H1 (cell line): ENCODE results near the gene MRPL16. TPM values are rescaled to one million over a fixed set of nuclear protein-coding genes. Genes with fewer than 3 reads are reported as not detected.

Experiments used
- CTCF ChIA-PET: fragments of 300-600 bp; sonication (Branson Sonifier 250); formaldehyde crosslinking; loops from one replicate; lab custom pipeline; 2021; ENCODE audit not compliant: partially characterized antibody; lab: Charles Lee
- POLR2A ChIA-PET: fragments of 300-600 bp; sonication (Branson Sonifier 250); formaldehyde crosslinking; loops from one replicate; lab custom pipeline; 2021; ENCODE audit warnings: inconsistent platforms; ENCODE audit not compliant: partially characterized antibody; lab: Charles Lee
- DNase-seq, 2 experiments: peaks; one replicate each; pipeline versions ENCODE4 v3.0.0 to v3.0.0-alpha.2; 2010 to 2022; ENCODE audit warnings: low spot score in 2 of 2, low read depth in 1 of 2, mixed read lengths in 1 of 2
- FAIRE-seq: peaks from 2 replicates; lab custom pipeline; 2011; peaks lifted over from hg19 to GRCh38; lab: Jason Lieb, UNC
- H2AFZ ChIP-seq: 2 replicates; pipeline ENCODE4 v1.8.1; 2012; ENCODE audit warnings: low read length, inconsistent platforms
- H2AK5ac ChIP-seq: 2 replicates; pipeline ENCODE4 v1.6.1; 2013; ENCODE audit warnings: low read depth, low read length
- H2BK120ac ChIP-seq: replicated peaks from 2 replicates; pipeline ENCODE3; 2013; ENCODE audit warnings: low read depth, low read length, inconsistent platforms
- H2BK12ac ChIP-seq: 2 replicates; pipeline ENCODE4 v1.6.1; 2013; ENCODE audit warnings: low read depth, low read length
- H2BK15ac ChIP-seq: 2 replicates; pipeline ENCODE4 v1.6.1; 2013; ENCODE audit warnings: low read length
- H2BK20ac ChIP-seq: 2 replicates; pipeline ENCODE4 v1.6.1; 2013; ENCODE audit warnings: low read length
- H2BK5ac ChIP-seq: 2 replicates; pipeline ENCODE4 v1.6.1; 2013; ENCODE audit warnings: low read depth, low read length
- H3K14ac ChIP-seq: 2 replicates; pipeline ENCODE4 v1.6.1; 2013; ENCODE audit warnings: inconsistent platforms; ENCODE audit not compliant: insufficient read length
- H3K18ac ChIP-seq: 2 replicates; pipeline ENCODE4 v1.6.1; 2013; ENCODE audit warnings: low read length; ENCODE audit errors: extremely low read depth
- H3K23ac ChIP-seq: 2 replicates; pipeline ENCODE4 v1.6.1; 2013; ENCODE audit warnings: inconsistent platforms; ENCODE audit not compliant: insufficient read length
- H3K23me2 ChIP-seq: 2 replicates; pipeline ENCODE4 v1.6.1; 2013; ENCODE audit warnings: low read depth, low read length
- H3K27ac ChIP-seq: 2 replicates; pipeline ENCODE4 v1.6.1; 2011; ENCODE audit warnings: low read depth, low read length, inconsistent platforms
- H3K27me3 ChIP-seq, 4 experiments: replicated peaks in 1 of 4; 1 replicate in 1 of 4; 2 replicates in 3 of 4; pipeline versions ENCODE4 v1.6.1 to v1.8.1; 2011 to 2013; ENCODE audit warnings: low read length in 3 of 4, mild to moderate bottlenecking in 3 of 4, inconsistent platforms in 2 of 4, mixed read lengths in 2 of 4, moderate library complexity in 1 of 4; ENCODE audit not compliant: control insufficient read depth in 3 of 4, insufficient read depth in 3 of 4; ENCODE audit errors: extremely low read depth in 1 of 4
- H3K36me3 ChIP-seq, 4 experiments: 2 replicates each; pipeline versions ENCODE4 v1.6.1 to v1.8.1; 2011 to 2013; ENCODE audit warnings: mild to moderate bottlenecking in 4 of 4, low read length in 3 of 4, moderate library complexity in 2 of 4, control low read depth in 1 of 4, inconsistent platforms in 1 of 4; ENCODE audit not compliant: insufficient read depth in 4 of 4, control insufficient read depth in 2 of 4
- H3K4ac ChIP-seq: replicated peaks from 2 replicates; pipeline ENCODE3; 2013; ENCODE audit warnings: low read length, low read depth, mixed read lengths, inconsistent platforms; ENCODE audit not compliant: insufficient read length
- H3K4me1 ChIP-seq, 4 experiments: replicated peaks in 1 of 4; 1 replicate in 1 of 4; 2 replicates in 3 of 4; pipeline versions ENCODE4 v1.6.1 to v1.8.1; 2011 to 2013; ENCODE audit warnings: low read length in 3 of 4, inconsistent platforms in 2 of 4, mixed read lengths in 1 of 4; ENCODE audit not compliant: insufficient read depth in 4 of 4, control insufficient read depth in 3 of 4
- H3K4me2 ChIP-seq, 2 experiments: 2 replicates each; pipeline versions ENCODE4 v1.6.1 to v1.8.1; 2011 to 2013; ENCODE audit warnings: low read depth in 2 of 2, low read length in 2 of 2, control low read depth in 1 of 2, inconsistent platforms in 1 of 2, mild to moderate bottlenecking in 1 of 2; ENCODE audit not compliant: insufficient read depth in 1 of 2
- H3K4me3 ChIP-seq, 4 experiments: fragments of 200-600, 300-600 bp in 1 of 4; sonication (generic), shearing (Covaris generic), sonication (Bioruptor Twin) in 1 of 4; 2 replicates each; pipeline versions ENCODE4 v1.5.1 to v1.8.1; 2011 to 2016; ENCODE audit warnings: low read length in 4 of 4, low read depth in 3 of 4, control low read depth in 2 of 4, inconsistent platforms in 2 of 4, mild to moderate bottlenecking in 2 of 4, mixed read lengths in 1 of 4, moderate library complexity in 1 of 4; ENCODE audit not compliant: insufficient read depth in 2 of 4; ENCODE audit errors: extremely low read depth in 1 of 4
- H3K56ac ChIP-seq: replicated peaks from 2 replicates; pipeline ENCODE3; 2013; ENCODE audit warnings: low read depth, mild to moderate bottlenecking, mixed read lengths, low read length, inconsistent platforms; ENCODE audit not compliant: insufficient read length
- H3K79me1 ChIP-seq: 2 replicates; pipeline ENCODE4 v1.6.1; 2013; ENCODE audit warnings: low read depth, low read length, control low read depth
- H3K79me2 ChIP-seq, 2 experiments: 2 replicates each; pipeline versions ENCODE4 v1.6.1 to v1.8.1; 2012 to 2013; ENCODE audit warnings: low read length in 2 of 2, mild to moderate bottlenecking in 2 of 2, inconsistent platforms in 1 of 2; ENCODE audit not compliant: insufficient read depth in 2 of 2, control insufficient read depth in 1 of 2
- H3K9ac ChIP-seq, 4 experiments: replicated peaks in 1 of 4; 1 replicate in 1 of 4; 2 replicates in 3 of 4; pipeline versions ENCODE4 v1.6.1 to v1.8.1; 2011 to 2013; ENCODE audit warnings: low read depth in 3 of 4, low read length in 3 of 4, control low read depth in 2 of 4, mild to moderate bottlenecking in 2 of 4, moderate library complexity in 2 of 4, inconsistent platforms in 1 of 4; ENCODE audit errors: extremely low read depth in 1 of 4
- H3K9me3 ChIP-seq, 2 experiments: 2 replicates each; pipeline versions ENCODE4 v1.6.1 to v1.8.1; 2012 to 2013; ENCODE audit warnings: mild to moderate bottlenecking in 2 of 2, moderate library complexity in 2 of 2, control low read depth in 1 of 2, inconsistent platforms in 1 of 2, low read depth in 1 of 2, low read length in 1 of 2, mixed read lengths in 1 of 2; ENCODE audit not compliant: insufficient read depth in 2 of 2
- H4K20me1 ChIP-seq, 2 experiments: replicated peaks in 1 of 2; 2 replicates each; pipeline versions ENCODE3 to v1.8.1; 2011 to 2013; ENCODE audit warnings: inconsistent platforms in 2 of 2, low read length in 2 of 2, mild to moderate bottlenecking in 1 of 2; ENCODE audit not compliant: insufficient read depth in 2 of 2, control insufficient read depth in 1 of 2
- H4K5ac ChIP-seq: 2 replicates; pipeline ENCODE4 v1.6.1; 2013; ENCODE audit warnings: low read length, low read depth, mixed read lengths, inconsistent platforms; ENCODE audit not compliant: insufficient read length
- H4K8ac ChIP-seq: 2 replicates; pipeline ENCODE4 v1.8.0; 2013; ENCODE audit warnings: mild to moderate bottlenecking, moderate library complexity, low read length, inconsistent platforms; ENCODE audit not compliant: insufficient read depth; ENCODE audit errors: extremely low read depth
- H4K91ac ChIP-seq: replicated peaks from 2 replicates; pipeline ENCODE3; 2013; ENCODE audit warnings: low read length, mixed read lengths, inconsistent platforms; ENCODE audit not compliant: insufficient read length
- ASH2L ChIP-seq: fragments of 200-600, 300-600 bp; sonication (generic); IDR thresholded peaks from one replicate; pipeline ENCODE4 v1.7.1; 2017; ENCODE audit warnings: low read length
- CEBPB ChIP-seq: IDR thresholded peaks from 2 replicates; pipeline ENCODE4 v1.6.1; 2012; ENCODE audit warnings: low read depth, low read length
- EP300 ChIP-seq, 2 experiments: IDR thresholded peaks; 1 replicate in 1 of 2; 2 replicates in 1 of 2; pipeline ENCODE4 v1.6.1; 2011 to 2012; ENCODE audit warnings: low read depth in 2 of 2, low read length in 2 of 2, mild to moderate bottlenecking in 2 of 2, borderline replicate concordance in 1 of 2, inconsistent platforms in 1 of 2, moderate library complexity in 1 of 2
- HDAC6 ChIP-seq: IDR thresholded peaks from one replicate; pipeline ENCODE4 v1.7.1; 2012; ENCODE audit warnings: low read depth, mild to moderate bottlenecking, inconsistent platforms, low read length, moderate library complexity
- NANOG ChIP-seq: IDR thresholded peaks from 2 replicates; pipeline ENCODE4 v1.6.1; 2011; ENCODE audit warnings: low read length, low read depth, mild to moderate bottlenecking, inconsistent platforms; ENCODE audit not compliant: insufficient read depth, poor library complexity, severe bottlenecking
- POLR2A ChIP-seq, 2 experiments: IDR thresholded peaks; 1 replicate in 1 of 2; 2 replicates in 1 of 2; pipeline ENCODE4 v1.6.1; 2011; ENCODE audit warnings: low read depth in 2 of 2, low read length in 2 of 2, mild to moderate bottlenecking in 2 of 2; ENCODE audit errors: control extremely low read depth in 1 of 2
- SRF ChIP-seq: IDR thresholded peaks from 2 replicates; pipeline ENCODE4 v1.6.1; 2011; ENCODE audit warnings: mild to moderate bottlenecking, low read depth, low read length, moderate library complexity
- TCF12 ChIP-seq: IDR thresholded peaks from 2 replicates; pipeline ENCODE4 v1.6.1; 2011; ENCODE audit warnings: low read depth, mild to moderate bottlenecking, low read length
- USF2 ChIP-seq: IDR thresholded peaks from 2 replicates; pipeline ENCODE4 v1.6.1; 2011; ENCODE audit warnings: low read length, improper control_type of control experiment
- WGBS, 2 experiments: shearing (Covaris generic) in 1 of 2; methylation state at CpG; one replicate each; pipeline versions ENCODE4 v1.1.6 to v1.1.7; 2013 to 2015; ENCODE audit warnings: low lambda C conversion rate in 2 of 2, mixed read lengths in 2 of 2, inconsistent platforms in 1 of 2, low coverage in 1 of 2, missing lambda C conversion rate in 1 of 2; ENCODE audit not compliant: insufficient replicate concordance in 2 of 2, insufficient coverage in 1 of 2, insufficient read length in 1 of 2; ENCODE audit errors: extremely low coverage in 1 of 2, missing lambda C conversion rate in 1 of 2; 5-methylcytosine and 5-hydroxymethylcytosine counted together
- polyA plus RNA-seq, 7 experiments: library from polyadenylated mRNA; depleted of rRNA in 3 of 7; stranded (reverse) in 5 of 7; unstranded in 2 of 7; fragments of >200 nt in 5 of 7; fragments of 200-250 nt in 2 of 7; gene quantifications; 1 replicate in 5 of 7; 2 replicates in 1 of 7; 4 replicates in 1 of 7; pipeline versions ENCODE4 v1.2.1 to v1.2.3, GENCODE V29; 2011 to 2013; ENCODE audit warnings: missing spikeins in 2 of 7, mixed read lengths in 2 of 7
- total RNA-seq: library from RNA; stranded (reverse); fragmentation: NEBNext Ultra II Directional; extraction: Animal tissue kit (Norgen Biotek cat#: 25700); gene quantifications from 2 replicates; pipeline ENCODE4 v1.2.1, GENCODE V29; 2021

MRPL16 gene
- total and polyA plus RNA-seq, 2 of the 8 experiments (the other 6 are each of a cell fraction or from before 2014, with no cell fraction given): 69.2 to 79.8 TPM

GRCh38 chr11:59782080-59782479, 28.5 kb downstream of the MRPL16 start:
- H3K4me1 ChIP-seq: no peaks in the 10 kb centered on the region
- H4K20me1 ChIP-seq: peaks cover 2 to 3% of the 10 kb centered on the region in 2 experiments
- no peak overlapping the region for H2BK12ac ChIP-seq
- FAIRE-seq (no peak), DNase-seq (no peak)
- no peak overlapping the region for H2BK20ac ChIP-seq
- no peak overlapping the region for H3K4ac ChIP-seq
- peaks cover 2% of the 10 kb centered on the region; the same call in 1 of the 2 replicates for H3K79me1 ChIP-seq
- no peak overlapping the region for H3K56ac ChIP-seq
- H3K23me2 ChIP-seq: no peaks in the 10 kb centered on the region
- H3K36me3 ChIP-seq: peaks cover 0 to 17% (median 5%) of the 10 kb centered on the region in 4 experiments; a peak in 5 of 8 replicates
- H2BK5ac ChIP-seq: no peak overlapping the region
- no peak overlapping the region for H2BK15ac ChIP-seq
- TF ChIP-seq POLR2A (IDR thresholded peaks at IDR 0.05; ENCODE audit: control extremely low read depth in 1 of 2, low read depth in 2 of 2, low read length in 2 of 2) (no peak), USF2 (no peak), NANOG (no peak), CEBPB (no peak), HDAC6 (no peak), TCF12 (no peak), ASH2L (no peak), EP300 (IDR thresholded peaks at IDR 0.05; ENCODE audit: borderline replicate concordance in 1 of 2, low read depth in 2 of 2, low read length in 2 of 2) (no peak), SRF (no peak)
- TF ChIP-seq, all 59 proteins: peak for 0
- no peak overlapping the region for H3K23ac ChIP-seq
- H4K91ac ChIP-seq: no peak overlapping the region
- H4K8ac ChIP-seq: no peak overlapping the region
- no peak overlapping the region for H2AFZ ChIP-seq
- no peak overlapping the region for H3K4me2 ChIP-seq
- WGBS, 2 experiments: 82% methylated on average over 2 of the region's 2 CpGs; no CpG with 5 or more reads in 1 of the 2 experiments
- no peak overlapping the region for H3K9ac ChIP-seq
- POLR2A ChIA-PET: interaction anchor here (0.7 kb wide), 1 partner anchor 34 kb away, joined by 3 read pairs; no protein-coding TSS in a partner anchor
- CTCF ChIA-PET: no interaction called here
- no peak overlapping the region for H3K27ac ChIP-seq
- H2BK120ac ChIP-seq: no peak overlapping the region
- no peak overlapping the region for H2AK5ac ChIP-seq
- no peak overlapping the region for H3K18ac ChIP-seq
- no peak overlapping the region for H3K14ac ChIP-seq
- no peaks in the 10 kb centered on the region for H3K79me2 ChIP-seq
- no peak overlapping the region for H4K5ac ChIP-seq
- no peak overlapping the region for H3K4me3 ChIP-seq
- no peaks in the 10 kb centered on the region for H3K27me3 ChIP-seq
- H3K9me3 ChIP-seq: peaks cover 0 to 4% of the 10 kb centered on the region in 2 experiments; a peak in 1 of 4 replicates
